Measurements from ENCODE around the gene THAP7. TPM values are rescaled to one million over a fixed set of nuclear protein-coding genes. Genes with fewer than 3 reads are reported as not detected.

Gene THAP7
- total RNA-seq, 1 donor from 2014 or later, result 22.0 TPM

- no peak within 1 kb of the TSS for H3K4me3 Mint-ChIP-seq
- no peaks in the 10 kb centered on the region for H3K36me3 Mint-ChIP-seq
- no peaks in the 10 kb centered on the region for H3K9me3 Mint-ChIP-seq
- no peak for DNase-seq (ENCODE audit: low spot score in 2 of 2, unreplicated experiment in 2 of 2)
- no peak for TF ChIP-seq CTCF (IDR thresholded peaks at IDR 0.05; ENCODE audit: unreplicated experiment)
- no peak within 1 kb of the TSS for H3K27ac Mint-ChIP-seq
- H3K4me1 Mint-ChIP-seq, result peaks cover 6% of the 10 kb centered on the region
- peaks cover 22% of the 10 kb centered on the region for H3K27me3 Mint-ChIP-seq (ENCODE audit: low read depth)
Observed at GRCh38 chr22:20966883-20967696, 34.8 kb downstream of the THAP7 start, which contains the start of gene AIFM3. TSS of gene AIFM3 (plus strand) at chr22:20967255. CDS start at chr22:20967945, 690 bp downstream.

- H3K4me1 Mint-ChIP-seq, result peaks cover 6% of the 10 kb centered on the region
- no peak for TF ChIP-seq CTCF (IDR thresholded peaks at IDR 0.05; ENCODE audit: unreplicated experiment)
- no peaks in the 10 kb centered on the region for H3K9me3 Mint-ChIP-seq
- no peak for DNase-seq (ENCODE audit: low spot score in 2 of 2, unreplicated experiment in 2 of 2)
- no peak overlapping the region for H3K27ac Mint-ChIP-seq
- H3K27me3 Mint-ChIP-seq (ENCODE audit: low read depth), result peaks cover 22% of the 10 kb centered on the region
- H3K36me3 Mint-ChIP-seq, result no peaks in the 10 kb centered on the region
- H3K4me3 Mint-ChIP-seq, result peak overlapping the region; percentile 55
Observed at GRCh38 chr22:20965888-20966855, 35.7 kb downstream of the THAP7 start.

GRCh38 chr22:20965104-20965887, 36.6 kb downstream of the THAP7 start:
- peaks cover 6% of the 10 kb centered on the region for H3K4me1 Mint-ChIP-seq
- peaks cover 22% of the 10 kb centered on the region for H3K27me3 Mint-ChIP-seq (ENCODE audit: low read depth)
- no peak overlapping the region for H3K27ac Mint-ChIP-seq
- no peaks in the 10 kb centered on the region for H3K9me3 Mint-ChIP-seq
- no peak for TF ChIP-seq CTCF (IDR thresholded peaks at IDR 0.05; ENCODE audit: unreplicated experiment)
- DNase-seq (ENCODE audit: low spot score in 2 of 2, unreplicated experiment in 2 of 2), result no peak
- no peaks in the 10 kb centered on the region for H3K36me3 Mint-ChIP-seq
- H3K4me3 Mint-ChIP-seq, result peak overlapping the region; percentile 55

GRCh38 chr22:20964799-20965103, 37.2 kb downstream of the THAP7 start:
- peaks cover 6% of the 10 kb centered on the region for H3K4me1 Mint-ChIP-seq
- peaks cover 22% of the 10 kb centered on the region for H3K27me3 Mint-ChIP-seq (ENCODE audit: low read depth)
- no peaks in the 10 kb centered on the region for H3K9me3 Mint-ChIP-seq
- H3K27ac Mint-ChIP-seq, result peak overlapping the region; percentile 39
- DNase-seq (ENCODE audit: low spot score in 2 of 2, unreplicated experiment in 2 of 2), result no peak
- peak overlapping the region; percentile 75 for H3K4me3 Mint-ChIP-seq
- no peaks in the 10 kb centered on the region for H3K36me3 Mint-ChIP-seq
- no peak for TF ChIP-seq CTCF (IDR thresholded peaks at IDR 0.05; ENCODE audit: unreplicated experiment)

- no peak for TF ChIP-seq CTCF (IDR thresholded peaks at IDR 0.05; ENCODE audit: unreplicated experiment)
- Mint-ChIP-seq H3K4me3 (peak overlapping the region; percentile 75), H3K36me3 (no peaks in the 10 kb centered on the region), H3K27me3 (ENCODE audit: low read depth) (peaks cover 22% of the 10 kb centered on the region), H3K27ac (peak overlapping the region; percentile 39), H3K4me1 (peaks cover 6% of the 10 kb centered on the region), H3K9me3 (no peaks in the 10 kb centered on the region)
- DNase-seq (ENCODE audit: low spot score in 2 of 2, unreplicated experiment in 2 of 2), result no peak
Observed at GRCh38 chr22:20964090-20964798, 37.7 kb downstream of the THAP7 start.
